Activated CD8-positive, alpha-beta T cell treated with anti-CD3 and anti-CD28 coated beads for 36 hours (primary cell): ENCODE results near the gene IGFBP6. TPM values are rescaled to one million over a fixed set of nuclear protein-coding genes. Genes with fewer than 3 reads are reported as not detected.
"Not testable (repeated sequence)": the region's sequence is repeated elsewhere in the genome, so short reads cannot be mapped to it uniquely, and the experiment has no call there.

Experiments
- ATAC-seq: fragments of 200-7000 bp; cut with Tn5 transposase; one replicate; pipeline ENCODE4 v1.10.0; 2021; ENCODE audit warnings: mild to moderate bottlenecking, moderate library complexity
- CTCF ChIA-PET: fragments of 350-600 bp; sonication (Branson Sonifier 250); formaldehyde crosslinking; loops from one replicate; lab custom pipeline; 2021; ENCODE audit warnings: antibody characterized with exemption; lab: Charles Lee
- POLR2A ChIA-PET: fragments of 350-600 bp; sonication (Branson Sonifier 250); formaldehyde crosslinking; loops from one replicate; lab custom pipeline; 2021; ENCODE audit warnings: antibody characterized with exemption; lab: Charles Lee
- DNase-seq: peaks from one replicate; pipeline ENCODE4 v3.0.0-alpha.2; 2020
- H3K27ac Mint-ChIP-seq: one replicate; pipeline ENCODE4 v1.8.0; 2021; ENCODE audit warnings: mild to moderate bottlenecking, mixed read lengths
- H3K27me3 Mint-ChIP-seq: one replicate; pipeline ENCODE4 v1.8.0; 2021; ENCODE audit warnings: mixed read lengths
- H3K36me3 Mint-ChIP-seq: one replicate; pipeline ENCODE4 v1.8.0; 2021; ENCODE audit warnings: low read depth, mixed read lengths
- H3K4me1 Mint-ChIP-seq: one replicate; pipeline ENCODE4 v1.8.0; 2021; ENCODE audit warnings: low read depth, mixed read lengths
- H3K4me3 Mint-ChIP-seq: one replicate; pipeline ENCODE4 v1.8.0; 2021; ENCODE audit warnings: mild to moderate bottlenecking, moderate library complexity, mixed read lengths
- H3K9me3 Mint-ChIP-seq: one replicate; pipeline ENCODE4 v1.8.0; 2021; ENCODE audit warnings: mixed read lengths
- intact Hi-C: fragments of 100-400 bp; cut with micrococcal nuclease; formaldehyde crosslinking; loops from one replicate; pipeline ENCODE4 v1.10.0; 2022
- total RNA-seq, 2 experiments: library from RNA; stranded (reverse); gene quantifications; one replicate each; pipeline ENCODE4 v1.2.3, GENCODE V29; 2021
- TF ChIP-seq, protein P1 (sequence below): fragments of 200-600 bp; IDR thresholded peaks from one replicate; pipeline ENCODE4 v1.8.0; 2022; ENCODE audit warnings: antibody characterized with exemption, mild to moderate bottlenecking

IGFBP6 gene
- total RNA-seq, 2 experiments from 2014 or later = 2.0 to 2.3 TPM

DNA sequence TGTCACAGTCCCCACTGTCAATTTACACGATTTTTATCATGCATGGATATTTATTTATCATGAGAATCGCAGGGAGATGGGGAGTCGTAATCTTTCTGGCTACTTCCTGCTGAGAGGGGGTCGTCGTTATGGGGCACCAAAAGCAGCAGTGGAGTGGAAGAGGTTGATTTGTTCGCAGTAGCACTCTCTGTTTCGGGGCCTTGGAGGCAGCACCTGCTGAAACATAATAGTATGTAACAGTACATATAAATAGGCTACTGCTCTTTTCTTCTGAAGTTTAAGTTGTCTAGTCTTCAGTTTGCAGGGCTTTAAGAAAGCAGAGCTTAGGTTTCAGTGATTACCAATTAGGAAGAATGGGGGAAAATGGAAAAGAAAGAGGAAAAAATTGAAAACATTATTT is 9.7 kb downstream of the IGFBP6 start:
- ATAC-seq (no peak), DNase-seq (no peak)
- ChIA-PET POLR2A (no interaction called here), CTCF (interaction anchor here (1.2 kb wide), 1 partner anchor 42 kb away, joined by 3 read pairs; no protein-coding TSS in a partner anchor)
- H3K27ac Mint-ChIP-seq = no peak overlapping the region
- no peaks in the 10 kb centered on the region for H3K27me3 Mint-ChIP-seq
- H3K9me3 Mint-ChIP-seq = no peaks in the 10 kb centered on the region
- no peak overlapping the region for H3K4me3 Mint-ChIP-seq
- H3K36me3 Mint-ChIP-seq = no peaks in the 10 kb centered on the region
- peaks cover 27% of the 10 kb centered on the region for H3K4me1 Mint-ChIP-seq
- intact Hi-C loops = no loop called here
- TF ChIP-seq, protein P1, sequence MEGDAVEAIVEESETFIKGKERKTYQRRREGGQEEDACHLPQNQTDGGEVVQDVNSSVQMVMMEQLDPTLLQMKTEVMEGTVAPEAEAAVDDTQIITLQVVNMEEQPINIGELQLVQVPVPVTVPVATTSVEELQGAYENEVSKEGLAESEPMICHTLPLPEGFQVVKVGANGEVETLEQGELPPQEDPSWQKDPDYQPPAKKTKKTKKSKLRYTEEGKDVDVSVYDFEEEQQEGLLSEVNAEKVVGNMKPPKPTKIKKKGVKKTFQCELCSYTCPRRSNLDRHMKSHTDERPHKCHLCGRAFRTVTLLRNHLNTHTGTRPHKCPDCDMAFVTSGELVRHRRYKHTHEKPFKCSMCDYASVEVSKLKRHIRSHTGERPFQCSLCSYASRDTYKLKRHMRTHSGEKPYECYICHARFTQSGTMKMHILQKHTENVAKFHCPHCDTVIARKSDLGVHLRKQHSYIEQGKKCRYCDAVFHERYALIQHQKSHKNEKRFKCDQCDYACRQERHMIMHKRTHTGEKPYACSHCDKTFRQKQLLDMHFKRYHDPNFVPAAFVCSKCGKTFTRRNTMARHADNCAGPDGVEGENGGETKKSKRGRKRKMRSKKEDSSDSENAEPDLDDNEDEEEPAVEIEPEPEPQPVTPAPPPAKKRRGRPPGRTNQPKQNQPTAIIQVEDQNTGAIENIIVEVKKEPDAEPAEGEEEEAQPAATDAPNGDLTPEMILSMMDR = no peak

DNA sequence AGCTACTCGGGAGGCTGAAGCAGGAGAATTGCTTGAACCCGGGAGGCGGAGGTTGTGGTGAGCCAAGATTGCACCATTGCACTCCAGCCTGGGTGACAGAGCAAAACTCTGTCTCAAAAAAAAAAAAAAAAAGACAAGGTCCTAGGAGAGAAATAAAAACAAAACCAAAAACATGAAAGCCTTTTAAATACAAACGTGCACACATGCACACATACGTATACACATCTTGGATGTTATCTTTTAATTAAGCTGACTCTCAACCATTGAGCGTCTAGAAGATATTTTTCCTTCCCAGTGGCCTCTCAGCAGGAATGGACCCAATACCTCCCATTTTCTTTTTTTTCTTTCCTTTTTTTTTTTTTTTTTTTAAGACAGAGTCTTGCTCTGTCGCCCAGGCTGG is 15.0 kb downstream of the IGFBP6 start:
- intact Hi-C loops, CTCF ChIA-PET, H3K27me3 Mint-ChIP-seq, H3K4me1 Mint-ChIP-seq, H3K36me3 Mint-ChIP-seq, ATAC-seq, H3K4me3 Mint-ChIP-seq, DNase-seq, H3K9me3 Mint-ChIP-seq, H3K27ac Mint-ChIP-seq: not testable (repeated sequence)
- POLR2A ChIA-PET = interaction anchor here (1.7 kb wide), 1 partner anchor 9 kb away, joined by 6 read pairs; the partner anchor contains the start of gene SOAT2

DNA sequence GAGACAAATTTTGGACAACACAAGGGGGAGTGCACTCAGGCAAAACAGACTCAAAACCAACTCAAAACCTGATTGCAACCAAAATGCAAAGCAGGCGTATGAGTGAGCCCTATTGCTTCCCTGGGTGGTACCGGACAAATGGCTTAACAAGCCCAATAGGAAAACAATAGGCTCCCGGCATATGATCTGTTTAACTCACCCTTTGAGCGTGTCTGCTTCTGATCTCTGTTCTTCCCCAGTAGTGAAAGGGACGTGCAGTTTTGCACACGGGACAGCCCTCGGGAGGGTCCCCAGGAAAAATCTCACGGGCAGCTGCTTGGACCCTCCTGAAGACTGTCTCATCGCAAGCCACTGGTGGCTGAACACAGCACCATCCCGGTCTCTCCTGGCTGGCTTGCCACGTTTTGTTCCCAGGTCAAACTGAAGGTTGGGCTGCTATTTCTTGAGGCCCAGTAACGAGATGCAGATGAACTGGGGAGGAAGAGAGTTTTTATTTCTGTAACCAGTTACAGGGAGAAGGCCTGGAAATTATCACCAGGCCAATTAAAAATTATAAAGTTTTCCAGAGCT is 15.8 kb downstream of the IGFBP6 start:
- Mint-ChIP-seq H3K4me1 (no peaks in the 10 kb centered on the region), H3K4me3 (no peak overlapping the region), H3K9me3 (no peaks in the 10 kb centered on the region), H3K36me3 (no peaks in the 10 kb centered on the region), H3K27me3 (no peaks in the 10 kb centered on the region), H3K27ac (no peak overlapping the region)
- POLR2A ChIA-PET = no interaction called here
- DNase-seq (no peak), ATAC-seq (no peak)
- TF ChIP-seq, protein P1 = no peak
- intact Hi-C loops = no loop called here
- CTCF ChIA-PET = interaction anchor here (1.1 kb wide), 1 partner anchor 47 kb away, joined by 4 read pairs; no protein-coding TSS in a partner anchor

DNA sequence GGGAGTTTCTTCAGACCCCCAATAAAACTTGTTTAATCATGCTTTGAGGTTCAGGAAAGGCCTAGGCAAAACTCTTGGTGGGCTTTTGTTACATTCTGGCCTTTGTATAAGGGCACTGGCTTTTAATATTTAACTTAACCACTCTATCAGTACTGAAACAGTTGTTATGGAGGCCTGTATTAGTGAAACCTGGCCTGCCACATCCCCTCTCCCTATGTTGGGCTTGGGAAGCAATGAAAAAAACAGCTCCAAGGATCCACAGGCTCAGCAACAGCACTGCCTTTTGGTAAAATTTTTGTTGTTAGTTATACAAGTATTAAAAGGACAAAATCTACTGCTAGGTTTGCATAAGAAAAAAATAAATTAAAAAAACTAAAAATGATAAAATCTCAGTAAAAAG is 16.5 kb downstream of the IGFBP6 start:
- no peaks in the 10 kb centered on the region for H3K4me1 Mint-ChIP-seq
- ATAC-seq = no peak
- H3K27ac Mint-ChIP-seq = no peak overlapping the region
- TF ChIP-seq, protein P1 = no peak
- CTCF ChIA-PET = interaction anchor here (1.1 kb wide), 1 partner anchor 46 kb away, joined by 4 read pairs; no protein-coding TSS in a partner anchor
- intact Hi-C loops = no loop called here
- POLR2A ChIA-PET = no interaction called here
- no peak for DNase-seq
- no peaks in the 10 kb centered on the region for H3K9me3 Mint-ChIP-seq
- no peaks in the 10 kb centered on the region for H3K36me3 Mint-ChIP-seq
- no peak overlapping the region for H3K4me3 Mint-ChIP-seq
- no peaks in the 10 kb centered on the region for H3K27me3 Mint-ChIP-seq

DNA sequence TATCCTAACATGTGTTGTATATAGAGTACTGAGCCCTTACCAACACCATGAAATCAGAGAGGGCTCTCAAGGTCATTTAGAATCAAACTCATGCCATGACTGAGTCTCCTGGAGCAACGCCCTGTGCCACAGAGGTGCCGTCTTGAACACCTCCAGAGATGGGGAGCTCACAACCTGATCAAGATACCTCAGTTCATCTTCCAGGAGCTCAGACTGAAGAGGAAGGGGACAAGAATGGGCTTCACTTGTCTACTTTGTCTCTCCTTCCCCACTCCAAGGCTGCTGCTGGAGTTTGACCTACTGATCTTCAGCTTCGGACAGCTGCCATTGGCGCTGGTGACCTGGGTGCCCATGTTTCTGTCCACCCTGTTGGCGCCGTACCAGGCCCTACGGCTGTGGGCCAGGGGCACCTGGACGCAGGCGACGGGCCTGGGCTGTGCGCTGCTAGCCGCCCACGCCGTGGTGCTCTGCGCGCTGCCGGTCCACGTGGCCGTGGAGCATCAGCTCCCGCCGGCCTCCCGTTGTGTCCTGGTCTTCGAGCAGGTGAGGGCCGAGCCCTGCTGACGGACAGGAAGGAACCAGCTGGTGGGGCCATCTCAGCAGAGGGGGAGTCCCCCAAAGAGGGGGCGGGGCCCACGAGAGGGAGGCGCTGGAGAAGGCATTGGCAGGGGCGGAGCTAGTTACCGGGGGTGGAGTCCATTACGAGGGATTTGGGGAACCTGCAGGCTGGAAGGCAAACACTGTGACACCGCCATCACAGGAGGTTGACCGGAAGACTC is 17.8 kb downstream of the IGFBP6 start:
- Mint-ChIP-seq H3K36me3 (no peaks in the 10 kb centered on the region), H3K27ac (no peak overlapping the region), H3K27me3 (no peaks in the 10 kb centered on the region), H3K4me1 (no peaks in the 10 kb centered on the region), H3K9me3 (no peaks in the 10 kb centered on the region), H3K4me3 (no peak overlapping the region)
- ATAC-seq (no peak), DNase-seq (no peak)
- ChIA-PET POLR2A (interaction anchor here (1.0 kb wide), 1 partner anchor 37 kb away, joined by 4 read pairs; no protein-coding TSS in a partner anchor), CTCF (interaction anchor here (0.8 to 1.4 kb wide), 4 partner anchors 16 to 237 kb away, joined by 3 to 4 read pairs (median 3); no protein-coding TSS in a partner anchor)
- intact Hi-C loops = no loop called here
- TF ChIP-seq, protein P1 = no peak
